Retinal pigment epithelial cell (primary cell): ENCODE data around the gene CACNA1C.

ENCODE experiments used
- DNase-seq: peaks from one replicate; pipeline ENCODE4 v3.0.0-alpha.2; 2010; ENCODE audit warnings: low read depth
- H3K4me3 ChIP-seq: 2 replicates; pipeline ENCODE4 v1.5.1; 2011; ENCODE audit warnings: mild to moderate bottlenecking, low read length, control low read depth, moderate library complexity
- CTCF ChIP-seq: conservative IDR thresholded peaks from 2 replicates; pipeline ENCODE4 v1.5.1; 2011; ENCODE audit warnings: low read depth, low read length, control low read depth, inconsistent platforms

The CACNA1C gene

DNA sequence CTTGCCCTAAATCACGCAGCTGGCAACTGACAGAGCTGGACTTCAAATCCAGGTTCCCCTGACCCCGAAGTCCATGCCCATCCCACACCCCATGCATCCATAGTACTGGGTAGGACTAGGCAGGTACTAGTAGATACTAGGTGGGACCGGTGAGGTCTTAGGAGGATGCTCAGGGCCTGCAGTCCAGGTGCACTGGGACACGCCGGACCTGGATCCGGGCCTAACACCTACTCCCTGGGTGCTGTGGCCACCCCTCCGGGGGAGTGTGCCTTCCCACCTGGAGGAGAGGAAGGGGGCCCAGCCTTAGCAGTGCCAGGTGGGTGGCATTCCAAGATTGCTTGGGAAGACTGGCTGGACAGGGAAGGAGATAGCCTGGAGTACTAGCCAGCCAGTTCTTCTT lies 64.8 kb downstream of the CACNA1C start:
- no peak for DNase-seq
- no peak for TF ChIP-seq CTCF
- H3K4me3 ChIP-seq = no peak overlapping the region

DNA sequence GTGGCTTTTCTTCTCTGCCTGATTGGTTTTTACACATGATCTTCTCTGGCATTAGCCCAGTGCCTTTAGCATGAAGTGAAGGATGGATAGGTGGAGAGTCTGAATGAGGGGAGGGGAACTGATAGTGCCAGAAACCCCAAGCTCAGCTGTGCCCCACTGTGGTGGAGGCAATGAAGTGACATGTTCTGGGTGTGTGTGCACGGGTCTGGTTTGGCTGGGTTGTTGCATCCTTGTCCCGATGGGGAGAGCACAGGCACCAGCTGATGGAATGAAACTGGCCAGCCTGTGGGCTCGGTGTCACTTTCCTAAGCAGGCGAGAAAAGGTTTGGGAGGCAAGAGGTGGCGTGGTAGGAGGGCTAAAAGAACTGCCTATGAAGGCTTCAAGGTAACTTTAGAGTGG lies 65.3 kb downstream of the CACNA1C start:
- no peak for TF ChIP-seq CTCF
- no peak overlapping the region for H3K4me3 ChIP-seq
- DNase-seq = no peak

DNA sequence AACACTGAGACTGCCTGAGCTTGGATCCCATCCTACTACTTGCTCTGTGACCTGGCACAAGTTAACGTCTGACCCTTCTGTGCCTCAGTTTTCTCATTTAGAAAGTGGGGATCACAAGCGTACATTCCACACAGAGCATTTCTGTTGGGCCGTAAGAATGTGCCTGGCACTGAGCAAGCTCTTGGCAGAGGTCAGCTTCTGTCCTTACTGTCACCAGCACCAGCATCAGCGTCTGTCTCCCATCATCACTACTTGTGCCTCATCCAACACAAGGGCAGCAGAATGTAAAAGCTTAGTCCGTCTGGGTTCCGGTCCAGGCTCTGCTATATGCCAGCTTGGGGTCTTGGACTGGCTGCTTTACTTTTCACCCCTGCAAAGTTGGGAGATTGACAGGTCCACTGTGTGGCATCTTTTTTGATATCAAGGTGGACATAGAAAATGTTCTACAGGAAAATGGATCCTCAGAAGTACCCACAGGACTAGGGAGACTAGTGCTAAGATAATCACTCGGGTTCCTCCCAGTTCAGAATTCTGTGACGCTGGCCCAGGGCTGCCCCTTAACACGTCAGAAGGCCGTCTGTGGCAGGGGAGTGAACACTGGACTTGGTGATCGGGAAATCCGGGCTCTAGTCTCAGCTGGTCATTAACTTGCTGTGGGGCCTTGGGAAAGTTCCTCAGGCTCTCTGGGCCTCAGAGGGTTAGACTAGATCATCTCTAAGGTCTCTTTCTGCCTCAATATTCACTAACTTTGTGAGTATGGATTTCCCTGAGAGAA lies 65.9 kb downstream of the CACNA1C start:
- DNase-seq = no peak
- no peak overlapping the region for H3K4me3 ChIP-seq
- TF ChIP-seq CTCF = no peak

GRCh38 chr12:2119266-2119665 lies 66.5 kb downstream of the CACNA1C start:
- TF ChIP-seq CTCF = no peak
- no peak for DNase-seq
- no peak overlapping the region for H3K4me3 ChIP-seq

GRCh38 chr12:2120982-2121758 lies 68.4 kb downstream of the CACNA1C start:
- no peak overlapping the region for H3K4me3 ChIP-seq
- TF ChIP-seq CTCF = no peak
- no peak for DNase-seq

GRCh38 chr12:2124466-2125023 lies 71.8 kb downstream of the CACNA1C start:
- TF ChIP-seq CTCF = no peak
- no peak overlapping the region for H3K4me3 ChIP-seq
- DNase-seq = no peak
